Erythroblast (primary cell): ENCODE data around the gene C2CD2.

Source experiments
- GATA1 ChIP-seq: IDR thresholded peaks from 2 replicates; pipeline ENCODE4 v1.6.1; 2011; ENCODE audit warnings: low read depth, mild to moderate bottlenecking, control low read depth, low read length, moderate library complexity
- POLR2A ChIP-seq: IDR thresholded peaks from 2 replicates; pipeline ENCODE4 v1.6.1; 2011; ENCODE audit warnings: mild to moderate bottlenecking, low read length

- TF ChIP-seq POLR2A (no peak), GATA1 (no peak)
Measured at GRCh38 chr21:41850085-41850484, 103.7 kb downstream of the C2CD2 start.
